Mucosa of rectum (tissue), 2 donors: Measurements from ENCODE around the gene MCMBP.
"Not testable (repeated sequence)": the region's sequence is repeated elsewhere in the genome, so short reads cannot be mapped to it uniquely, and the experiment has no call there.

Experiments used
- H3K27ac ChIP-seq, 2 donors: one replicate each; pipeline ENCODE4 v1.7.0; 2013; ENCODE audit warnings: inconsistent platforms in 2 of 2, low read depth in 2 of 2, low read length in 2 of 2
- H3K27me3 ChIP-seq, 2 donors: one replicate each; pipeline ENCODE4 v1.7.0; 2013; ENCODE audit warnings: low read length in 2 of 2; ENCODE audit not compliant: control insufficient read depth in 2 of 2, insufficient read depth in 2 of 2
- H3K36me3 ChIP-seq, 2 donors: one replicate each; pipeline ENCODE4 v1.7.0; 2013; ENCODE audit warnings: low read length in 2 of 2; ENCODE audit not compliant: control insufficient read depth in 2 of 2, insufficient read depth in 2 of 2
- H3K4me1 ChIP-seq, 2 donors: one replicate each; pipeline ENCODE4 v1.7.0; 2013; ENCODE audit warnings: low read length in 2 of 2, mild to moderate bottlenecking in 1 of 2; ENCODE audit not compliant: control insufficient read depth in 2 of 2, insufficient read depth in 2 of 2
- H3K4me3 ChIP-seq, 2 donors: one replicate each; pipeline ENCODE4 v1.7.0; 2013; ENCODE audit warnings: low read length in 2 of 2
- H3K9ac ChIP-seq, 2 donors: one replicate each; pipeline ENCODE4 v1.7.0; 2013; ENCODE audit warnings: low read length in 2 of 2, low read depth in 1 of 2, mild to moderate bottlenecking in 1 of 2
- H3K9me3 ChIP-seq, 2 donors: one replicate each; pipeline ENCODE4 v1.7.0; 2013; ENCODE audit warnings: low read length in 2 of 2; ENCODE audit not compliant: control insufficient read depth in 2 of 2
- donor health status: healthy.
- donor health status: Normal muscosa, but diverticular disease.

Gene MCMBP

GRCh38 chr10:119801176-119801575 is 71.5 kb downstream of the MCMBP start:
- Histone ChIP-seq H3K9me3 (no peaks in the 10 kb centered on the region), H3K4me1 (no peaks in the 10 kb centered on the region), H3K9ac (no peak overlapping the region), H3K4me3 (no peak overlapping the region), H3K27me3 (no peaks in the 10 kb centered on the region), H3K36me3 (peaks cover 6 to 9% of the 10 kb centered on the region in 2 donors), H3K27ac (no peak overlapping the region)

GRCh38 chr10:119796039-119796438 is 76.6 kb downstream of the MCMBP start:
- Histone ChIP-seq H3K4me3 (no peak overlapping the region), H3K36me3 (peaks cover 6 to 11% of the 10 kb centered on the region in 2 donors), H3K9me3 (no peaks in the 10 kb centered on the region), H3K4me1 (no peaks in the 10 kb centered on the region), H3K27me3 (no peaks in the 10 kb centered on the region), H3K27ac (no peak overlapping the region), H3K9ac (no peak overlapping the region)

- H3K27ac ChIP-seq, H3K9me3 ChIP-seq, H3K9ac ChIP-seq, H3K4me1 ChIP-seq, H3K27me3 ChIP-seq, H3K4me3 ChIP-seq: not testable (repeated sequence)
- H3K36me3 ChIP-seq = peaks cover 6 to 11% of the 10 kb centered on the region in 2 donors
These were observed 77.5 kb downstream of the MCMBP start for GRCh38 chr10:119795101-119795500.

GRCh38 chr10:119786117-119786769 is 86.4 kb downstream of the MCMBP start:
- H3K27me3 ChIP-seq = no peaks in the 10 kb centered on the region
- H3K36me3 ChIP-seq = no peaks in the 10 kb centered on the region
- H3K4me1 ChIP-seq = no peaks in the 10 kb centered on the region
- no peak overlapping the region for H3K9ac ChIP-seq
- H3K9me3 ChIP-seq = no peaks in the 10 kb centered on the region
- H3K4me3 ChIP-seq = no peak overlapping the region
- H3K27ac ChIP-seq = no peak overlapping the region

- no peak overlapping the region for H3K9ac ChIP-seq
- no peak overlapping the region for H3K27ac ChIP-seq
- no peaks in the 10 kb centered on the region for H3K36me3 ChIP-seq
- H3K27me3 ChIP-seq = no peaks in the 10 kb centered on the region
- no peaks in the 10 kb centered on the region for H3K4me1 ChIP-seq
- no peaks in the 10 kb centered on the region for H3K9me3 ChIP-seq
- no peak overlapping the region for H3K4me3 ChIP-seq
These were observed 88.1 kb downstream of the MCMBP start for GRCh38 chr10:119784340-119785067.

- Histone ChIP-seq H3K36me3 (no peaks in the 10 kb centered on the region), H3K9me3 (no peaks in the 10 kb centered on the region), H3K9ac (no peak overlapping the region), H3K4me1 (no peaks in the 10 kb centered on the region), H3K4me3 (no peak overlapping the region), H3K27ac (no peak overlapping the region), H3K27me3 (no peaks in the 10 kb centered on the region)
These were observed 89.0 kb downstream of the MCMBP start for GRCh38 chr10:119783665-119784027.

- no peak overlapping the region for H3K27ac ChIP-seq
- no peak overlapping the region for H3K4me3 ChIP-seq
- H3K9ac ChIP-seq = no peak overlapping the region
- H3K27me3 ChIP-seq = no peaks in the 10 kb centered on the region
- no peaks in the 10 kb centered on the region for H3K36me3 ChIP-seq
- no peaks in the 10 kb centered on the region for H3K9me3 ChIP-seq
- H3K4me1 ChIP-seq = no peaks in the 10 kb centered on the region
These were observed 89.5 kb downstream of the MCMBP start for GRCh38 chr10:119782981-119783664.

- Histone ChIP-seq H3K27me3 (no peaks in the 10 kb centered on the region), H3K4me3 (no peak overlapping the region), H3K27ac (no peak overlapping the region), H3K9me3 (no peaks in the 10 kb centered on the region), H3K9ac (no peak overlapping the region), H3K36me3 (no peaks in the 10 kb centered on the region), H3K4me1 (no peaks in the 10 kb centered on the region)
These were observed 91.1 kb downstream of the MCMBP start for GRCh38 chr10:119781498-119781897.

GRCh38 chr10:119780879-119781480 is 91.7 kb downstream of the MCMBP start:
- Histone ChIP-seq H3K9me3 (no peaks in the 10 kb centered on the region), H3K36me3 (no peaks in the 10 kb centered on the region), H3K9ac (no peak overlapping the region), H3K4me3 (no peak overlapping the region), H3K27me3 (no peaks in the 10 kb centered on the region), H3K27ac (no peak overlapping the region), H3K4me1 (no peaks in the 10 kb centered on the region)
